Breast epithelium (tissue), 4 donors: Measurements from ENCODE around the gene SUSD6. TPM values are rescaled to one million over a fixed set of nuclear protein-coding genes. Genes with fewer than 3 reads are reported as not detected.

ENCODE experiments used
- DNase-seq, 2 donors: peaks; one replicate each; pipeline ENCODE4 v3.0.0-alpha.2; 2019; ENCODE audit warnings: low spot score in 2 of 2
- H3K27ac ChIP-seq, 2 donors: fragments of 200-600 bp; sonication (generic) in 1 of 2; one replicate each; pipeline ENCODE4 v1.5.1; 2016 to 2019; ENCODE audit warnings: mild to moderate bottlenecking in 1 of 2
- H3K27me3 ChIP-seq, 2 donors: fragments of 200-600 bp; sonication (generic) in 1 of 2; one replicate each; pipeline versions ENCODE4 v1.5.1 to v1.6.0; 2017 to 2019; ENCODE audit warnings: control low read depth in 1 of 2, mild to moderate bottlenecking in 1 of 2
- H3K36me3 ChIP-seq: fragments of 200-600 bp; one replicate; pipeline ENCODE4 v1.5.1; 2019
- H3K4me1 ChIP-seq, 2 donors: fragments of 200-600 bp; sonication (generic); one replicate each; pipeline ENCODE4 v1.5.1; 2016 to 2019; ENCODE audit warnings: control low read depth in 1 of 2
- H3K4me3 ChIP-seq, 3 donors: fragments of 200-600 bp; sonication (generic); 1 replicate in 2 of 3; 2 replicates in 1 of 3; pipeline ENCODE4 v1.5.1; 2016 to 2019; ENCODE audit warnings: mild to moderate bottlenecking in 3 of 3, moderate library complexity in 2 of 3
- H3K9me3 ChIP-seq, 2 donors: fragments of 200-600 bp; sonication (generic) in 1 of 2; one replicate each; pipeline ENCODE4 v1.5.1; 2016 to 2019; ENCODE audit warnings: control low read depth in 1 of 2
- CTCF ChIP-seq, 3 donors: fragments of 450-650 bp; IDR thresholded peaks; one replicate each; pipeline ENCODE4 v1.5.1; 2016 to 2017; ENCODE audit warnings: antibody characterized with exemption in 3 of 3, mild to moderate bottlenecking in 3 of 3, moderate library complexity in 3 of 3
- POLR2A ChIP-seq: fragments of 450-650 bp; IDR thresholded peaks from one replicate; pipeline ENCODE4 v1.6.1; 2016; ENCODE audit warnings: antibody characterized with exemption, mild to moderate bottlenecking, moderate library complexity
- POLR2AphosphoS5 ChIP-seq, 3 donors: sonication (generic); formaldehyde crosslinking; IDR thresholded peaks; one replicate each; pipeline ENCODE4 v1.6.1; 2017; ENCODE audit warnings: antibody characterized with exemption in 3 of 3
- intact Hi-C: fragments of 100-400 bp; cut with DNase I; formaldehyde crosslinking; loops from one replicate; pipeline ENCODE4 v1.15.1; 2023; ENCODE audit warnings: low total_unique reads
- total RNA-seq, 3 donors: library from RNA; depleted of rRNA; stranded (reverse); fragments of >200 nt; gene quantifications; one replicate each; pipeline ENCODE4 v1.1.0, GENCODE V29; 2016

Gene SUSD6
- total RNA-seq, 3 donors from 2014 or later, result 30.2 to 55.9 (median 55.7) TPM

GRCh38 chr14:69671365-69672030 is 60.1 kb downstream of the SUSD6 start:
- no peak overlapping the region for H3K4me3 ChIP-seq
- DNase-seq, result no peak
- H3K36me3 ChIP-seq, result no peaks in the 10 kb centered on the region
- H3K27me3 ChIP-seq, result no peaks in the 10 kb centered on the region
- TF ChIP-seq POLR2AphosphoS5 (IDR thresholded peaks at IDR 0.05) (no peak), CTCF (IDR thresholded peaks at IDR 0.05) (no peak), POLR2A (no peak)
- peak overlapping the region in 1 of 2 donors; percentile 22 for H3K27ac ChIP-seq
- intact Hi-C loops, result loop anchor here (10.0 kb wide), 1 partner anchor 57 kb away; the partner anchor contains the start of gene SUSD6
- peaks cover 13 to 23% of the 10 kb centered on the region in 2 donors for H3K4me1 ChIP-seq
- no peaks in the 10 kb centered on the region for H3K9me3 ChIP-seq

DNA sequence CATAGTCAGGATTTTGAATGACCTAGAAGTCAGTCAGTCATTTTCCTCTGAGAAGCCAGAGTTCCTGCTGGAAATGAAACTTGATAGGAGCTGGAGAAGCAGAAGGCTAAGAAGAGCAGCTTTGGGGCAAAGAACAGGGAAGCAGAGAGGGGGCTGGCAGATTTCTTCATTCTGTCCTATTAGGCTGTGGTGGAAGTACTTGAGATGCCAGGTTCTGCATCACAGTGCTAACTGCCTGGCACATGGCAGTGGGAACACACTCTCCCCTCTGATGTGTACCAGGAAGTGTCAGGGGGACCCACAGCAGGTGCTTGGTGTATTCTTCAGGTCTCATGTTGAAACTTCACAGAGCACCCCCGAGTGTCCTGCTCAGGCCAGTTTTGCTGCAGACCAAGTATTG is 61.0 kb downstream of the SUSD6 start:
- intact Hi-C loops, result loop anchor here (10.0 kb wide), 1 partner anchor 58 kb away; the partner anchor contains the start of gene SUSD6
- Histone ChIP-seq H3K36me3 (no peaks in the 10 kb centered on the region), H3K27ac (peak overlapping the region; percentile 75 to 79), H3K4me1 (peaks cover 13 to 23% of the 10 kb centered on the region in 2 donors), H3K9me3 (no peaks in the 10 kb centered on the region), H3K4me3 (no peak overlapping the region), H3K27me3 (no peaks in the 10 kb centered on the region)
- no peak for DNase-seq
- TF ChIP-seq POLR2A (no peak), CTCF (IDR thresholded peaks at IDR 0.05) (no peak), POLR2AphosphoS5 (IDR thresholded peaks at IDR 0.05) (no peak)

GRCh38 chr14:69673104-69673503 is 61.7 kb downstream of the SUSD6 start:
- Histone ChIP-seq H3K27ac (peak overlapping the region; percentile 75 to 79), H3K27me3 (no peaks in the 10 kb centered on the region), H3K36me3 (no peaks in the 10 kb centered on the region), H3K4me1 (peaks cover 13 to 23% of the 10 kb centered on the region in 2 donors), H3K9me3 (no peaks in the 10 kb centered on the region), H3K4me3 (peak overlapping the region in 1 of 3 donors; percentile 14)
- DNase-seq, result no peak
- no peak for TF ChIP-seq POLR2A
- TF ChIP-seq CTCF (IDR thresholded peaks at IDR 0.05), result no peak
- no peak for TF ChIP-seq POLR2AphosphoS5 (IDR thresholded peaks at IDR 0.05)
- intact Hi-C loops, result loop anchor here (10.0 kb wide), 1 partner anchor 58 kb away; the partner anchor contains the start of gene SUSD6

GRCh38 chr14:69673578-69674305 is 62.3 kb downstream of the SUSD6 start:
- intact Hi-C loops, result loop anchor here (10.0 kb wide), 1 partner anchor 59 kb away; the partner anchor contains the start of gene SUSD6
- peaks cover 13 to 23% of the 10 kb centered on the region in 2 donors for H3K4me1 ChIP-seq
- no peaks in the 10 kb centered on the region for H3K9me3 ChIP-seq
- no peak for TF ChIP-seq CTCF (IDR thresholded peaks at IDR 0.05)
- no peak for TF ChIP-seq POLR2A
- peak in 1 of 3 donors; percentile 42 for TF ChIP-seq POLR2AphosphoS5 (IDR thresholded peaks at IDR 0.05)
- peak overlapping the region; percentile 75 to 79 for H3K27ac ChIP-seq
- DNase-seq, result no peak
- peak overlapping the region in 1 of 3 donors; percentile 14 for H3K4me3 ChIP-seq
- no peaks in the 10 kb centered on the region for H3K36me3 ChIP-seq
- no peaks in the 10 kb centered on the region for H3K27me3 ChIP-seq
